Measurements from ENCODE around the gene CERK.

DNA sequence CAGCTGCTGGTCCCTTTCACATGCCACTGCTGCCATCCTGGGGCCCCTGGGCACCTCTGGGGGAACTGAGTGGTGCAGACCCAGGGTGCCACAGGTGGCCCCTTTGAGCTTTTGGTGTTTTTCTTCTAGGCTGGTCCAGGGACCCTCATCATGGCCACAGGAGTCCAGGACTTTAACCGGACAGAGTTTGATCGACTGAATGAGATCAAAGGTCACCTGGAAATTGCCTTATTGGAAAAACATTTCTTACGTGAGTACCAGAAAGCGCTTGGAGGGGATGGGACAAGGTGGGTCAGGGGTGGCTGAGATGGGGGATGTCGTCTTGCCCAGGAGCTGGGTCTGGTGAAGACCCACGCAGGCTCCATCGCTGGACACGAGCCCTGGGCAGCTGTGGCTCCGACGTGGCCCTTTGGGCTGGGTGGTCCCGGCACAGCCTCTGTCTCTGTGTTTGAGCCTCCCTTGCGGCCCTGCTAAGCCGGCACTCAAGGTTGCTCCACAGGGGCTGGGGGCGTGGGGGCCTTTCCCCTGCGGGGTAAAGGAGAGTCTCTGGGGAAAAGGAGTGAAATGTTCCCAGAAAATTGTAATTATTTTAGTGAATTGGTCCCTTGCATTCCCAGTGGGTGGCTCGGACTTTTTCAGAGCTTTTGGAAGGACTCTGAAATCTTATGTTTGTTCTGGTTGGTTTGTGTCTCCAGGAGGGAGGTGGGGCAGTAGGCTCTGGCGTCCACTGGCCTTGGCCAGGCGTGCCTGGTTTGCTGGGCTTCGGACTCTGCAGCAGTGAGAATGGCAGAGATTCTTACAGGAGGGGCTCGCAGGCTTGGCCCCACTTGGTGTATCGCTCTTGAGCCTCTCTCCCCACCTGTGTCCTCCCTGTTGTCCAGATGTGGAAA, 100.1 kb downstream of the CERK start:
- TF ChIP-seq, protein P1, sequence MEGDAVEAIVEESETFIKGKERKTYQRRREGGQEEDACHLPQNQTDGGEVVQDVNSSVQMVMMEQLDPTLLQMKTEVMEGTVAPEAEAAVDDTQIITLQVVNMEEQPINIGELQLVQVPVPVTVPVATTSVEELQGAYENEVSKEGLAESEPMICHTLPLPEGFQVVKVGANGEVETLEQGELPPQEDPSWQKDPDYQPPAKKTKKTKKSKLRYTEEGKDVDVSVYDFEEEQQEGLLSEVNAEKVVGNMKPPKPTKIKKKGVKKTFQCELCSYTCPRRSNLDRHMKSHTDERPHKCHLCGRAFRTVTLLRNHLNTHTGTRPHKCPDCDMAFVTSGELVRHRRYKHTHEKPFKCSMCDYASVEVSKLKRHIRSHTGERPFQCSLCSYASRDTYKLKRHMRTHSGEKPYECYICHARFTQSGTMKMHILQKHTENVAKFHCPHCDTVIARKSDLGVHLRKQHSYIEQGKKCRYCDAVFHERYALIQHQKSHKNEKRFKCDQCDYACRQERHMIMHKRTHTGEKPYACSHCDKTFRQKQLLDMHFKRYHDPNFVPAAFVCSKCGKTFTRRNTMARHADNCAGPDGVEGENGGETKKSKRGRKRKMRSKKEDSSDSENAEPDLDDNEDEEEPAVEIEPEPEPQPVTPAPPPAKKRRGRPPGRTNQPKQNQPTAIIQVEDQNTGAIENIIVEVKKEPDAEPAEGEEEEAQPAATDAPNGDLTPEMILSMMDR (IDR thresholded peaks at IDR 0.05): no peak
- no peak for TF ChIP-seq POLR2A (IDR thresholded peaks at IDR 0.05; ENCODE audit: low read depth)
- no peak for TF ChIP-seq POLR2AphosphoS5 (IDR thresholded peaks at IDR 0.05)
- no peak for TF ChIP-seq EP300 (IDR thresholded peaks at IDR 0.05)

All from esophagus muscularis mucosa (tissue), 4 donors.